K562 treated with DMSO at 1 percent for 12 hours (cell line): ENCODE data around the gene GRIN2B. TPM values are rescaled to one million over a fixed set of nuclear protein-coding genes. Genes with fewer than 3 reads are reported as not detected.

Source experiments
- total RNA-seq: library from RNA; unstranded; fragments of 300-600 nt; gene quantifications from 2 replicates; pipeline ENCODE4 v1.2.3, GENCODE V29; 2022; ENCODE audit not compliant: insufficient read depth

Gene GRIN2B
- total RNA-seq = not detected in 2 replicates

DNA sequence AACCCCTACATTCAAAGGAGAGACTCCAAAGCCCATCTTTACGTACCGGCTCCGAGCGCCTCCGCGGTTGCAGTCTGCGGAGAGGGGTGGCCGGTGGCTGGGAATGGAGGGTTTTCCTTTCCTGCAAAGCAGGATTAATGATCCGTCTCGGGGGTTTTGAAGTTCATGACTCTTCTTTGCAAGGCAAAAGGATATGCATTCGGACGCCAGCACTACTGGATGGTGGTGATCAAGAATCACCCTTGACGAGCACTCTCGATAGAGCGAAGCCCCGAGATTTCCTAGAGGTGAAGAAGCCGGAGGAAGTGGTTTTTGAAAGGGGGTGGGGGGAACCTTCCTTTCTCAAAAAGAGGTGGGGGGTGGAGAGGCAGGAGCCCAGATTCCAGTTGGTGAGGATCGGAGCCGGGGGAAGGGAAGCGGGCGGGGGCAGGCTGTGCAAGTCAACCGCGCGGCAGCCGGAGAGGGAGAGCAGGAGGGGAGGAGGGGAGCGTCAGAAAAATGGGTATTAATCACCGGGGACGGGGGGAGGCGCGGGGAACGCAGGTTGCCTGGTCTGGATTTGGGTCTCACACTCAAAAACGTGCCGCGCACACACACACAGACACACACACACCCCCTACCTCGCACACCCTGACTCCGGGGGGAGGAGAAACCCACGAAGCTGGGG, at the start of gene GRIN2B:
Gene GRIN2B (minus strand): TSS at position 307 of the 667 bp plus-strand sequence. CDS start 115,394 bp downstream, outside the sequence.

